GM12891 (cell line): ENCODE results near the gene FAM20C.

Experiments used
- PAX5 ChIP-seq: IDR thresholded peaks from 2 replicates; pipeline ENCODE4 v1.6.1; 2011; ENCODE audit warnings: low read length, moderate library complexity, mild to moderate bottlenecking; ENCODE audit not compliant: insufficient read depth, severe bottlenecking
- POLR2A ChIP-seq: IDR thresholded peaks from 2 replicates; pipeline ENCODE4 v1.6.1; 2011; ENCODE audit warnings: low read depth, low read length, control low read depth
- POLR2AphosphoS5 ChIP-seq: IDR thresholded peaks from 2 replicates; pipeline ENCODE4 v1.6.1; 2011; ENCODE audit warnings: low read depth, low read length, control low read depth
- POU2F2 ChIP-seq: IDR thresholded peaks from 2 replicates; pipeline ENCODE4 v1.6.1; 2011; ENCODE audit warnings: low read depth, mild to moderate bottlenecking, control low read depth, low read length, moderate library complexity
- TAF1 ChIP-seq: IDR thresholded peaks from 2 replicates; pipeline ENCODE4 v1.6.1; 2011; ENCODE audit warnings: low read depth, low read length, control low read depth

- no peak for TF ChIP-seq POLR2A
- TF ChIP-seq TAF1, result no peak
- TF ChIP-seq POLR2AphosphoS5, result no peak
- TF ChIP-seq PAX5, result no peak
- no peak for TF ChIP-seq POU2F2
These were observed 93.9 kb downstream of the FAM20C start for GRCh38 chr7:286266-286665.
